ENCODE data around the gene GLI1. TPM values are rescaled to one million over a fixed set of nuclear protein-coding genes. Genes with fewer than 3 reads are reported as not detected.

The GLI1 gene
- total RNA-seq, 1 donor from 2014 or later = 5.8 TPM

DNA sequence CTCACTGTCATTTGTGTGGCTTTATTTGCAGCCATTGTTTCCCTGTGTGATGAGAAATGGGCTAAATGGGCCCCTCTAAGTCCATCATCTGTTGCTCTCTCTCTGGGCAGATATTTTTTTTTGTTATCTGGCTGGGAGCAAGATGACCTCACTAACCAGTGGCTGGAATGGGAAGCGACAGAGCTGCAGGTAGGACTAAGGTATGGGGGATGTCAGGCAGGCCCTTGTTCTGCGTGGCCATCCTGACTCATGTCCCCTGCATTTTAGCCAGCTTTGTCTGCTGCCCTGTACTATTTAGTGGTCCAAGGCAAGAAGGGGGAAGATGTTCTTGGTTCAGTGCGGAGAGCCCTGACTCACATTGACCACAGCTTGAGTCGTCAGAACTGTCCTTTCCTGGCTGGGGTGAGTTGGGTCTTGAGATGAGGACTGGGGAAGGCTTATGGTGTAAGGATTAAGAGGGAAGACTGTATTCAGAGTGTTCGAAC lies 29.6 kb downstream of the GLI1 start:
- H3K36me3 Mint-ChIP-seq (ENCODE audit: low read depth, unreplicated experiment) = peaks cover 22% of the 10 kb centered on the region
- Histone ChIP-seq H3K27me3 (ENCODE audit: insufficient read depth, low read length) (no peaks in the 10 kb centered on the region), H3K36me3 (ENCODE audit: insufficient read depth, low read length) (peaks cover 28% of the 10 kb centered on the region), H3K4me1 (ENCODE audit: insufficient read depth, low read length) (peaks cover 12% of the 10 kb centered on the region), H4K20me1 (ENCODE audit: insufficient read depth, low read length) (peaks cover 36% of the 10 kb centered on the region), H2AFZ (ENCODE audit: low read depth, low read length) (no peak overlapping the region), H3K9me3 (ENCODE audit: insufficient read depth, low read depth, low read length) (no peaks in the 10 kb centered on the region), H3K27ac (ENCODE audit: low read depth, low read length) (no peak overlapping the region), H3K4me2 (ENCODE audit: low read length) (peak overlapping the region; percentile 98), H3K9ac (ENCODE audit: low read length) (peak overlapping the region; percentile 97), H3K4me3 (ENCODE audit: insufficient read depth, low read depth, low read length) (peak overlapping the region; percentile 87), H3K79me2 (ENCODE audit: insufficient read depth, low read length) (peaks cover 38% of the 10 kb centered on the region)
- no peaks in the 10 kb centered on the region for H3K27me3 Mint-ChIP-seq (ENCODE audit: low read depth, unreplicated experiment)
- H3K4me1 Mint-ChIP-seq (ENCODE audit: low read depth, unreplicated experiment) = peaks cover 14% of the 10 kb centered on the region
- H3K9me3 Mint-ChIP-seq (ENCODE audit: unreplicated experiment) = no peaks in the 10 kb centered on the region
- TF ChIP-seq EZH2 (IDR thresholded peaks at IDR 0.05; ENCODE audit: insufficient read depth, low read length) (no peak), CTCF (IDR thresholded peaks at IDR 0.05; ENCODE audit: insufficient read depth, low read depth, low read length) (no peak)
- FAIRE-seq (no peak), DNase-seq (ENCODE audit: low read depth) (peak; percentile 15)
- peak overlapping the region; percentile 92 for H3K27ac Mint-ChIP-seq (ENCODE audit: unreplicated experiment)
- peak overlapping the region; percentile 93 for H3K4me3 Mint-ChIP-seq (ENCODE audit: unreplicated experiment)

- no peak overlapping the region for H3K4me3 ChIP-seq (ENCODE audit: insufficient read depth, low read depth, low read length)
- H3K36me3 Mint-ChIP-seq (ENCODE audit: low read depth, unreplicated experiment) = peaks cover 22% of the 10 kb centered on the region
- FAIRE-seq (no peak), DNase-seq (ENCODE audit: low read depth) (no peak)
- TF ChIP-seq EZH2 (IDR thresholded peaks at IDR 0.05; ENCODE audit: insufficient read depth, low read length) (no peak), CTCF (IDR thresholded peaks at IDR 0.05; ENCODE audit: insufficient read depth, low read depth, low read length) (no peak)
- peaks cover 14% of the 10 kb centered on the region for H3K4me1 Mint-ChIP-seq (ENCODE audit: low read depth, unreplicated experiment)
- no peaks in the 10 kb centered on the region for H3K9me3 ChIP-seq (ENCODE audit: insufficient read depth, low read depth, low read length)
- peaks cover 12% of the 10 kb centered on the region for H3K4me1 ChIP-seq (ENCODE audit: insufficient read depth, low read length)
- no peak overlapping the region for H3K4me2 ChIP-seq (ENCODE audit: low read length)
- H3K27me3 Mint-ChIP-seq (ENCODE audit: low read depth, unreplicated experiment) = no peaks in the 10 kb centered on the region
- no peak overlapping the region for H3K9ac ChIP-seq (ENCODE audit: low read length)
- peaks cover 36% of the 10 kb centered on the region for H4K20me1 ChIP-seq (ENCODE audit: insufficient read depth, low read length)
- peaks cover 28% of the 10 kb centered on the region for H3K36me3 ChIP-seq (ENCODE audit: insufficient read depth, low read length)
- peak overlapping the region; percentile 93 for H3K4me3 Mint-ChIP-seq (ENCODE audit: unreplicated experiment)
- no peaks in the 10 kb centered on the region for H3K9me3 Mint-ChIP-seq (ENCODE audit: unreplicated experiment)
- no peaks in the 10 kb centered on the region for H3K27me3 ChIP-seq (ENCODE audit: insufficient read depth, low read length)
- H3K27ac Mint-ChIP-seq (ENCODE audit: unreplicated experiment) = no peak overlapping the region
- H3K27ac ChIP-seq (ENCODE audit: low read depth, low read length) = no peak overlapping the region
- H2AFZ ChIP-seq (ENCODE audit: low read depth, low read length) = no peak overlapping the region
- peaks cover 38% of the 10 kb centered on the region for H3K79me2 ChIP-seq (ENCODE audit: insufficient read depth, low read length)
Measured at GRCh38 chr12:57490126-57490525, 30.5 kb downstream of the GLI1 start.

Data from astrocyte (in vitro differentiated cells and primary cell).